ENCODE data around the gene SH3BP1.
"Not testable (repeated sequence)": the region's sequence is repeated elsewhere in the genome, so short reads cannot be mapped to it uniquely, and the experiment has no call there.

SH3BP1 gene

DNA sequence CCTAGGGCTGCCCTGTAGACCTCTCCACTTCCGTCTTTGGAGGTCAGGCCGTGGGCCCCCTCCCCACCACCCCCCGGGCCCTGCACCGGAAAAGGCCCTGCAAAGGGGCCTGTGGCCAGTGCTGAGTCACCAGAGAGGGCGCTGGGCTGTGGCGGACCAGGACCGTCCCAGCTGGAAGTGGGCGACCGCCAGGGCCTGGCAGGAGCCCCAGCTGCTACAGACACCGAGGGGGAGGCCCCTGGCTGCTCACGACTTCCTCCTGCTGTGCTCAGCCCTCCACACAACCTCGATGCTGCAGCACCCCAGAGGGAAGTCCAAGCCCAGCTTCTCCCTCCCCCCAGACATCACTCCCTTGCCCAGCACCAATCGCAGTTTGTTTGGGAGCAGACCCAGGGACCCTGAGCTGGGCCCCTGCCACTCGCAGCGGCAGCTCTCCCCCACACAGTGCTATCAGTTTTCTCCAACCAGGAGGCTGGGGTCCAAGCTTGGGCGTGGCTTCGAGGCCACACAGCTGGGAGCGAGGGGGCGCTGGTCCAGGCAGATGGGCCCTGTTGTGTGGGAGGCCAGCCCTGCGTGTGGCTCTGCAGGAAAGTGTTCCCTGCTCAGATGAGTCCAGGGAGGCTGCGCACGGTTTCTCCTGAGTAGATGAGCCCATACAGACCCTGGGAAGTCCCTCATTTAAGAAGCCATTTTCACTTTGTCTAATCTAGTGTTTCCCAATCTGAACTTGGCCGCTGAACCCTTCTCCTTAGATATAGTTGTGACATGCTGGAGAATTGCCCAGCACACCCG is 5.6 kb upstream of the SH3BP1 start:
- no peak for DNase-seq (ENCODE audit: low read depth)

DNA sequence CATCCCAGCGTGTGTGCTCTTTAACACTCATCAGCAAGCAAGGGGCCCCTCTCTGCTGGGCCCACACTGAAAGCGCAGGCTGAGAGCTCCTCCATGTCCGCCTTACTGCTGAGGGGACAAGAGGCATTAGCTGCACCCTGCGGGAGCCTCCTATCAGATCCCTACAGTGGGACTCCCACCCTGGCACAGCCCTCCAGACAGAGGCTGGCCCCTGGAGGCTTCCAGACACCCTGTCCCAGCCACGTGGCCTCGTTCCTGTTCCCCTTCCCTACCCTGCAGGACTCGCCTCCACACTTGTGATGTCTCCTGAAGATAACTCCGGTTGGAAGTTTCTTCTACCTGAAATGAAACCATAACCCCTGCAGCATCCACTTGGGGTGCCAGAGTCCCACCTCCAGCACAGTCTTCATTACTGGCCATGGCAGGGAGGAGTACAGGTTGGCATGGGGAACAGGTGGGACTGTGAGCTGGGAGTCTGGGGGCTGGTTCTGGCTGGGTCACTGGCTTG is 5.0 kb upstream of the SH3BP1 start:
- no peak for DNase-seq (ENCODE audit: low read depth)

DNA sequence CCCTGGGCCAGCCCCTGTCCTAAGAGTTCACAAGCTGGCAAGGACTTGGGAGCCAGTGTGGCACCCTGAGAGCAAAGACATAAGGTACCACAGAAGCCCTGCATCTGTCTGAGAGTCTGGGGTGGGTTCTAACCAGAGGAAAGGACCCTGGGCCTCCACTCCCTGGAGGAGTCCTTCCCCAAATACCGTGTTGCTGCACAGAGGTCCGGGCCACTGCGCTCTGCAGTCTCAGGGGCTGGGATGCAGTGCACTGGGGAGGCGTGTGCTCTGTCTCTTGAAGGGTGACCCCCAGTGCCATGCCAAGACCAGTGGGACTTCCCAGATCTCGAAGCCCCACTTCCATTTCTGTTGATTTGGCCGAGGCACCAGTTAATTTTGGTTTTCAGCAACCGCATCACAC is 4.3 kb upstream of the SH3BP1 start:
- no peak for DNase-seq (ENCODE audit: low read depth)

DNA sequence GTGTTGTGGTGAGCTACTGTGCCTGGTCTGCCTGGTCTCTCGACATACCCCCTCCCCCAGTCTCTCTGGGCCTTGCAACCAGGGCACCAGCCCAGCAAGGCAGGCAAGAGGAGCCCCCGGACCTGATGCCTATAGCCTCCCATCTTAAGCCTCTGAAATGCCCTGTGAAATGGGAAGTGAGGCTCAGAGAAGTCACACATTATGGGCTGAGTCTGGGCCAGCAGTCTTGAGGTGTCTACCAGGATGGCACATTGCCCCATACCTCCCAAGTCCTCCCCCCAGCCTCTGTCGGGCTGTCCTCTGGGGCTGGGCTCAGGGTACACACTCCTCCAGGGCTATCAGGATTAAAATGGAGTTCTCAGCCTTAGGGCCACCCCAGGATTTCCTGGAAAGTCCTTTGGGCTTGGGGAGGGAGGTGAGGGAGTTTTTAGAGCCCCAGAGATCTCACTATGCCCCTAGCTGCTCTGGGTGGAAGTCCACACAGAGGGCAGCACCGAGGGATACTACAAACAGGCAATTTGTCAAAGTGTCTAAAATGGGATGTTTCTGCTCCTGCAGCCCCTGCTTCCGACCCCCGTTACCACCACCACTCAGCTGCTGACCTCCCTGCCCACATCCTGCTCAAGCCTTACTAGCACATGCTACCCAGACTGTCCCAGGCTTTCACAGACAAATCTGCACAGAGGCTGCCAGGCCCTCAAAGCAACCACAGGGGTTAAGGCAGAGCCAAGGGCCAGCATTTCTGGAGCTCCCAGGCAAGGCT is 3.1 kb upstream of the SH3BP1 start:
- DNase-seq (ENCODE audit: low read depth), result no peak

DNA sequence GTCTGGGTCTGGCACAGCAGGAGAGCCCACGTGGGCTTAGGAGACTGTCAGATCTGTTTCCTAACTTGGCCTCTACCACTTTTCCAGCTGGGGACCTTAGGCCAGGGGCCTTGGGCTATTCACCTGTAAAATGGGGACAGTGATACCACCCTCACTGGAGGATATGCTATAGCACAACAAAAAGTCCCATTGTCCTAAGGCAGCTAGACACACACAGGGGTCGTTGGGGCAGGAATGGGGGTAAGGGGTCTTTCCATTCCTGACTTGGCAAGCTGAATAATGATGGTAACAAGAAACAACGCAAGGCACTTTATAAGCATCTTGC is 2.6 kb upstream of the SH3BP1 start:
- DNase-seq (ENCODE audit: low read depth), result no peak

DNA sequence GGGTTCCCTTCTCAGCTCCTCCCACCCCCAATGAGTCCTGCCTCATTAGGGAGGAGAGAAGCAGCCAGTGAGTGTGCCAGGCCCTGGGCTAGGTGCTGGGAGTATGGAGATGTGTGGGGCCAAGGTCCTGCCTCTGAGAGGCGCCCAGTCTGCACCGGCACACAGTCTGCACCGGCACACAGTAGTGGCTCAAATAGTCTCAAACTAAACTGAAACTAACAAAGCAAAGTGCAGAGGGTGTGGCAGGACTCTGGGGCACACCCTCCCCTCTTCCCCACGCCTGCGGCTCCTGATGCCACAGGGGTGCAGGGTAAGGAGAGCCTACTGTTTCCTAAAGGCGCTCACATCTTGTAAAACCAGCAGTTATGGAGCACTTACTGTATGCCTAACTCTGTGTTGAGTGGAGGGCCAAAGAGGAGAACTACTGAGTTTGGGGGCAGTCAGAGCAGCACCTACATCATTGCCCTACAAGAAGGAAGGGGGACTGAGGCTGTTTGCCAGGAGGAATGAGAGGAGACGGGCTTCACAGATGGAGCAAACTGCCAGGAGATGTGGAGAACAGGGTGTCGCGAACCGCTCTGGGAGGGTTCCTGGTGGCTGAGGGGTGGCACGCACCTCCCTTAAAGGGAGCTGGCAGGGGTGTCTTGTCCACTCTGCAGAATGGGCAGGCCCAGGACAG is 939 bp upstream of the SH3BP1 start:
- DNase-seq (ENCODE audit: low read depth), result no peak

DNA sequence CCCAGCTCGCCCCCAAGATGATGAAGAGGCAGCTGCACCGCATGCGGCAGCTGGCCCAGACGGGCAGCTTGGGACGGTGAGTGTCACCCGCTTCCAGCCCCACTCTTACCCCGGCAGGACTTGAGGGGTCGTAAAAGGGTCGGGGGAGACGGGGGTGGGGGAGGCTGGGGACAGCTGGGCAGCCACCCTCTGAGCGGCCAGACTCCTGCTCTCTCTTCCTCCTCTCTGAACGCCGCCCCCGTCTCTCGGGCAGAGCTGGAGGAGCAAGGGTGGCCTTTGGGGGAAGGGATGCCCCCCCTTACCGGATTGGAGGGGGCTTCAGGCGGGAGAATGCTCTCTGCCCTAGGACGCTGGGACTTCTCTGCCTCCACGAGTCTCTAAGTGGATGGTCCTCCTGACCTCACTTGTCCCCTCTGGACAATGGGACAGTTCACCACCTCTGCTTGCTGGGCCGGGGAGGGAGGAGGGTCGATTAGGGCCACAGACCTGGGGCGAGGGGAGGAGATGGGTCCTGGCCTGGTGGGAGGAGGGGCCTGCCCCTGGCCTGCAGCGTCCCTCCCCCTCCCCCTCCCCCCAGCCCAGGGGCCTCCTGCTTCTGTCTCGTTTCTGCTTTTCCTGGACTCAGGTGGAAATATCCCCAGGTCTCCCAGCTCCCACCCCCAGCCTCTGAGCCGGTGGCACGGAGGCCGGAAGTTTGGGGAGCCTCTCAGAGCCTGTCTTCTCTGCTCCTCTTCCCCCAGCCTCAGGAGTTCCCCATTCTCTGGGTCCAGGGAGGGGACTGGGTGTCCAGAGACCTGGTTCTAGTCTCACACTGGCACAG is 512 bp downstream of the SH3BP1 start:
- no peak for DNase-seq (ENCODE audit: low read depth)

DNA sequence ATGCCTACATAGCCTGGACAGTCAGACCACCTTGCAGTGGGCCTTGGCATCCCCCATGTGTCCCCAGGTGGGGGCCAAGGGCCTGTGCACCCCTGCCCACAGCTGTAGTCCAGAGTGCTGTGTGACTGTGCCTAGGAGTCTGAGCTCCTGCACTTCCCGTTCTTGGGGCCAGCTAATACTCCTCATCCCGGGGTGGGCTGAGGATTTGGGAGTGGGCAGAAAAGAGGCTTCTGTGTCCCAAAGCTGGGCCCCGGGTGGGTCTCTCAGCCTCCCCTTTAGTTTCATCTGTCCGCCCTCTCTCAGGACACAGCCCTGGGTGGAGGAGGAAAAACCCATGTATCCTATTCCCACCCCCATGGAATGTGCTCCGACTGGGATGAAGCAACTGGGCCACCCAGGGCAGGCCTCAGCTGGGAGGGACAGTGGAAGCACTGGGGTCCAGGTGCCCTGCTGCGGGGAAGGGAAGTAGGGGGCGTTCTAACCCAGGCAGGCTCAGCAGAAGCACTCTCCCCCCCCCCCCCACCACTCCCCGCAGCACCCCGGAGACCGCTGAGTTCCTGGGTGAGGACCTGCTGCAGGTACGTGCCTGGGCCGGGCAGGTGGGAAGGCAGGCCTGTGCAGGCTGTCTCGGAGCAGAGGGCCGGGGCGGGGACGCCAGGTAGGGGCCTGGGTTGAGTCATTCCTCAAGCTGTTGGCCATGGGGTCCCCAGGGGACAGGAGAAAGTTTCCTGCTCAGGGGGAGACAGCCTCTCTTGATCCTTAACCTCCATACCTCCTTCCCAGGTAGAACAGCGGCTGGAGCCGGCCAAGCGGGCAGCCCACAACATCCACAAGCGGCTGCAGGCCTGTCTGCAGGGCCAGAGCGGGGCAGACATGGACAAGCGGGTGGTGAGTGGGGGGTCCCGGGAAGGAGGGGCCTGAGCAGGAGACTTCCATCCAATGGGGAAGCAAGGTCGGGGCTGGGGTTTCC is 1.4 kb downstream of the SH3BP1 start:
- DNase-seq (ENCODE audit: low read depth), result no peak

DNA sequence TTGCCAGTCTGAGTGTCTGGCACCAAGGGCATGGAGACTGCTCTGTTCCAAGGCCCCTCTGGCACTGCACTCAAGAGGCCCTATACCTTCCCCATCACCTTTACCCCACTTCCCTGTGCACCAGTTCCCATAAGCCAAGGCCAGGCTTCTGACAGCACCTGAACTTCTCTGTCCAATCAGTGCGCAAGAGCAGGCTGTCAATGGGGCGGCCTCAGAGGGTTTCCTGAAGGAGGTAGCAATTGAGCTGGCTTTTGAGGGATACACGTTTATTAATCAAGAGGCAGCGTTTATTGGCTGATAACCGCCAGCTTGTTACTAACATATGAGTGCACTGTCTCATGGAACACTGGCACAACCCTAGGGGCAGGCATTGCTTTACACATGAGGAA is 2.1 kb downstream of the SH3BP1 start:
- no peak for DNase-seq (ENCODE audit: low read depth)

DNA sequence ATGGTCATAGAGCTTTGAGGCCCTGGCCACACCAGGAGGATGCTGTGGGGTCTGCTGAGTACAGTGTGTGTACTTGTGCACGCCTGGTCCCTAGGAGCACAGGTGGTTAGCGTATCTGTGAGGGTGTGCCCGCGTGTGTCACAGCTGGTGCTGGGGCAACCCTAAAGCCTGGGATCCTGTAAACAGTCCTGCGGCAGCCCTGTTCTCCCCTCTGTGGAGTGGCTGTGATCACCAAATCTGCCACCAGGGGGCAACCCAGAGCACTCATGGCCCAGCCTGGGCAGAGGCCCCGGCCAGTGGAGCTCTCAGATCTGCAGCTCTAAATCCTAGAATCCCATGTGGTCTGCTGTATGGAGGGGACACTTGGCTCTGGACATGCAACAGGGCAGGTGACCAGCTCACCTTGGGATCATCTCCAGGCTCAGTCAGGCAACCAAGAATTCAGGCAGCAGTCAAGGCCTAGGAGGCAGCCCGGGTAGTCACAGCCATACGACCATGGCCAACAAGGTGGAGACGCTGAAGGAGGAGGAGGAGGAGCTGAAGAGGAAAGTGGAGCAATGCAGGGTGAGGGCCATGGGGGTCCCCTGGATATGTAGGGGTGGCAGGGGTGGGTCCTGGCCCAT is 3.9 kb downstream of the SH3BP1 start:
- DNase-seq (ENCODE audit: low read depth), result no peak

DNA sequence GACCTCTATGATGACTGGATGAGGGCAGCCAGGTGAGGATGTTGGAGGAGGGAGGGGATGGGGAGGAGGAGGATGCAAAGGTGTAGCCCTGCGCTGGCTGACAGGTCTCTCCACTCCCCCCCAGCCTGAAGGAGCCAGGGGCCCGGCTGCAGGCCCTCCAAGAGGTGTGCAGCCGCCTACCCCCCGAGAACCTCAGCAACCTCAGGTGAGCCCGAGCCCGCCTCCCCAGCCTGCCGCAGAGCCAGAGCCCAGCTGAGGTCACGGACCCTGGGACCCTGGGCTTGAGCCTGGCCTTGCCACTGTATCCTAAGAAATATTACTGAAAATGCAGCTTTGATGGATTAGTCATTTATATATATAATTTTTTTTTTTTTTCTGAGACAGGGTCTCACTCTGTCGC is 7.8 kb downstream of the SH3BP1 start:
- DNase-seq (ENCODE audit: low read depth), result no peak

DNA sequence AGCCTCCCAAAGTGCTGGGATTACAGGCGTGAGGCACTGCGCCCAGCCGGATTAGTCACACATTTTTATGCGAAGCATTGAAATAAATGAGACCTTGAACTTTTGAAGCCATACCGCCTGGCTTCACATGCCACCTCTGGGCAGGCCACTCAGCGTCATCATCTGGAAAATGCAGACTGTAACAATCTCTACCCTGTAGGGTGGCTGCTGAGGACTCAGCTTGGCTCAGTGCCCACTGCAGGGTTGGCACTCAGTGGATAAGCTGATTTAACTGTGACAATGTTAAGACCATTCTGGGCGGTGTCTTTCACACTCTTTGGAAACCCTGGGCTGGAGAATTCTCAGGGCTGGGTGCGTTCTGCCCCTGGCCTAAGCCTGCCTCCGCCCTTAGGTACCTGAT is 8.5 kb downstream of the SH3BP1 start:
- no peak for DNase-seq (ENCODE audit: low read depth)

DNA sequence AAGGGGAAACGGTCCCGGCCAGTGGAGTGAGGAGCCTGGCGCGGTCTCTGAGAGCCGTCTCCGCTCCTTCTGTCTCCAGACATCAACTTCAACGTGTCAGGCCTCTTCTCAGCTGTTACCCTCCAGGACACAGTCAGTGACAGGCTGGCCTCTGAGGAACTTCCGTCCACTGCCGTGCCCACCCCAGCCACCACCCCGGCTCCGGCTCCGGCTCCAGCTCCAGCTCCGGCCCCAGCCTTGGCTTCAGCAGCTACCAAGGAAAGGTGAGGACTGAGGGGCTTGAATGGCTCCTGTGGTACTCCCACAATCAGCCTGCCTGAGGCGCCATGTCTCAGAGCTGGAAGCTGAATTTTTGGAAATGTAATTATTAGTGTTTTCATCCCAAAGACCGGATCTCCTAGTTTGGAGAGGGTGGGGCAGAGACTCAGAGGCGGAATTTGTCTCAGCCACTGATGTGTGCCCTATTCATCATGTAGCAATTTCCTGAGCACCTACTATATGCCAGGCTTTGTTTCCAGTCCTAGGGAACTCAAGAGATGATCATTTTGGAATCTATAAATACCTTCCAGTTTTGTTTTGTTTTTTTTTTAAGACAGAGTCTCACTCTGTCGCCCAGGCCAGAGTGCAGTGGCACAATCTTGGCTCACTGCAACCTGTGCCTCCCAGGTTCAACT is 11.1 kb downstream of the SH3BP1 start:
- DNase-seq (ENCODE audit: low read depth), result no peak

DNA sequence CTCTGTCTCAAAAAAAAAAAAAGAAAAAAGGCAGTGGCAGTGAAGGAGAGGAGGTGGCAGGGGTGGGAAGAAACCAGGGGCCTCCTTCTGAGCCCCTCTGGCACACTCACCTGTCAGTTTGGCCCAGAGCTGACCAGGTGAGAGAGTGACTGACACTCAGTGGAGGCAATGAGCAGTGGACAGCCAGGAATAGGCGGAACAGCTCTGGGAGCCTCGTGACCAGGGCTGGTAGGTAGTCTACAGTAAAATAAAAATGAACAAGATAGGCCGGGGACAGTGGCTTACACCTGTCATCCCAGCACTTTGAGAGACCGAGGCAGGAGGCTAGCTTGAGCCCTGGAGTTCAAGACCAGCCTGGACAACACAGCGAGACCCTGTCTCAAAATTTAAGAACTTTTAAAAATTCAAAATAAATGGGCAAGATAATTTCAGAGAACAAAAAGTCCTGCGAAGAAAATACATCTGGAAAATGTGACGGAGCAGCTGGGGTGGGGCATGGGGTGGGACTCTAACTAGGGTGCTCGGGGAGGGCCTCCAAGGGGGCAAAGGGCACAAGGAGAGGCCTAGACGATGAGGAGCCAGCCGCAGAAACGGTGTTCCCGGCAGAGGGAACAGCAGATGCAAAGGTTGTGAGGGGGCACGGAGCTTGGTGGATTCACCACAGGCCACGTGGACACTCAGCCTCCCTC is 15.2 kb downstream of the SH3BP1 start:
- DNase-seq (ENCODE audit: low read depth), result no peak

DNA sequence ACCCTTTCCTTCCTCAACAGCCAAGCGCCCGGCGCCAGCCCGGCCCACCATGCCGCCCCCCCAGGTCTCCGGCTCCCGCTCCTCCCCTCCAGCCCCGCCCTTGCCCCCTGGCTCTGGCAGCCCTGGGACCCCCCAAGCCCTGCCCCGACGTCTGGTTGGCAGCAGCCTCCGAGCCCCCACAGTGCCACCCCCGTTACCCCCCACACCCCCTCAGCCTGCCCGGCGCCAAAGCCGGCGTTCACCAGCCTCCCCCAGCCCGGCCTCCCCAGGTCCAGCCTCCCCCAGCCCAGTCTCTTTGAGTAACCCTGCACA is 15.7 kb downstream of the SH3BP1 start:
- DNase-seq (ENCODE audit: low read depth), result no peak

DNA sequence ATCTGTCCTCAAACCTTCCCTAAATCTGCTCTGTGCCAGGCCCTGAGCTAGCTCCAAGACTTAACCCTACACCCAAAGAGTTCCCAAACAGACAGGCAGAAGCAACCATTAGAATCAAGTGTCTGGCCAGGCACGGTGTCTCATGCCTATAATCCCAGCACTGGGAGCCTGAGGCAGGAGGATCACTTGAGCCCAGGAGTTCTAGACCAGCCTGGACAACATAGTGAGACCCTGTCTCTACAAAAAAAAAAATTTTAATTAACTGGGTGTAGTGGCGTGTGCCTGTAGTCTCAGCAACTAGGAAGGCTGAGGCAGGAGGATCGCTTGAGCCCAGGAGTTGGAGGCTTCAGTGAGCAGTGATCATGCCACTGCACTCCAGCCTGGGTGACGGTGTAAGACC is 17.1 kb downstream of the SH3BP1 start:
- DNase-seq (ENCODE audit: low read depth), result not testable (repeated sequence)

DNA sequence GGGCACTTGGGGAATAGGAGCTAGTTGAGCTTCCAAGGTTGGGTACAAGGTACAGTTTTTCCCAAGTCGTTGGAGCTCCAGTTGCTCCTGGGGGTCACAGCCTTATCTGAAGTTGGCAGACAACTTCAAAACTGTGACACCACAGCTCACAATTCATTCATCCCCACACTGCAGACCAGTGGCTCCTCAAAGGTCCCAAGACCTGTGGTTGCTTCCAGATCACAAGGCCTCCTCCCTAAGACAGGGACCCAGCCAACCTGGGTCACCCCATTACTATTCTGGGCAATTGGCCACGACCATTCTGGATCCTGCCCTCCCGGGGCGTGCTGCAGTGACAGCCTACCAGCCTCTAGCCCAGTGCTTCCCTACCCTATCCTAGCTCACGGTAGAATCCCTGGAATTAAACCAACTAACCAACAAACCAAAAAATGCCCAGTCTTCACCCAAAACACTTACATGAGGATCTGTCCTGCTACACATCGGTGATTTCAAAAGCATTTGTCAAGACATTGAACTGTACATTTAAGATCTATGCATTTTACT is 18.2 kb downstream of the SH3BP1 start:
- no peak for DNase-seq (ENCODE audit: low read depth)

DNA sequence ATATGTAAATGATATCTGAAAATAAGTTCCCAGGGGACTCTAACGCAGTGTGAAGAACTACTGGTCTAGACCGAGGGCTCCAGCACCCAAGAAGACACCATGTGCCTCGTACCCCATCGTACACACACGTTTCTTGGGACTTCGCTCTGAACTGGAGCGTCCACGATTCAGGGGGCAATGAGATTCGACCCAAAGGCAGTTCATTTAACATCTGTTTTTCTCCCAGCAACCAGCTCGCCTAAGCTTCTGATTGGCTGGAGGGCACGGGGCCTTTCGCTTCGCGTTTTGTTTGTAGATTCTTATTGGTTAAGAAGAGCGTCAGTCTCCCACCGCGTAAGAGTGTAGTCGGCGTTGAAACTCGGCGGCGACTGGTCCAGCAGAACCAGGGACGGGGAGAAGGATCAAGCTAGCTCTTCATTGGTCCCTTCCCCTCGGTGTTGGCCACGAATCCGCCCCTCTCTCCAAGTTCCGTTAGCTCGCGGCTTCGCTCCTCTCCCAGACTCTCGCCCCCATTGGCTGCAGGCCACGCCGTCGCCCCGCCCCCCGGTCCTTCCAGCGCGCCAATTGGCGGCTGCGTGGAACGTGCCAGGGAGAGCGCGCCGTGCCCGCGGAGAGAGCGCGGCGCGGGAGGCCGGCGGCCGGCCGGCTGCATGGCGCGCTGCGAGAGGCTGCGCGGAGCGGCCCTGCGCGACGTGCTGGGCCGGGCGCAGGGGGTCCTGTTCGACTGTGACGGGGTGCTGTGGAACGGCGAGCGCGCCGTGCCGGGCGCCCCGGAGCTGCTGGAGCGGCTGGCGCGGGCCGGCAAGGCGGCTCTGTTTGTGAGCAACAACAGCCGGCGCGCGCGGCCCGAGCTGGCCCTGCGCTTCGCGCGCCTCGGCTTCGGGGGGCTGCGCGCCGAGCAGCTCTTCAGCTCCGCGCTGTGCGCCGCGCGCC is 18.9 kb downstream of the SH3BP1 start, which contains the start of gene PDXP:
PDXP (plus strand) TSS at position 591 of the 933 bp plus-strand sequence; CDS start at position 651, 60 bp downstream.
- peak; percentile 99 for DNase-seq (ENCODE audit: low read depth)
